Mesothelial cell of epicardium (in vitro differentiated cells): ENCODE data around the gene KANSL3. TPM values are rescaled to one million over a fixed set of nuclear protein-coding genes. Genes with fewer than 3 reads are reported as not detected.

Experiments used
- DNase-seq, 2 experiments: peaks; one replicate each; pipeline ENCODE4 v3.0.0; 2021; ENCODE audit warnings: low spot score in 2 of 2; ENCODE audit not compliant: unreplicated experiment in 2 of 2
- H3K27ac Mint-ChIP-seq: 2 replicates; pipeline ENCODE4 v1.8.0; 2021; ENCODE audit warnings: mixed read lengths
- H3K27me3 Mint-ChIP-seq: 2 replicates; pipeline ENCODE4 v1.8.0; 2021; ENCODE audit warnings: low read depth, mixed read lengths
- H3K36me3 Mint-ChIP-seq: 2 replicates; pipeline ENCODE4 v1.8.0; 2021; ENCODE audit warnings: mixed read lengths
- H3K4me1 Mint-ChIP-seq: 2 replicates; pipeline ENCODE4 v1.8.0; 2021; ENCODE audit warnings: mixed read lengths
- H3K4me3 Mint-ChIP-seq: 2 replicates; pipeline ENCODE4 v1.8.0; 2021; ENCODE audit warnings: mild to moderate bottlenecking, moderate library complexity, mixed read lengths
- H3K9me3 Mint-ChIP-seq: 2 replicates; pipeline ENCODE4 v1.8.0; 2021; ENCODE audit warnings: mixed read lengths
- total RNA-seq: library from RNA; stranded (reverse); gene quantifications from 3 replicates; pipeline ENCODE4 v1.2.1, GENCODE V29; 2021
- TF ChIP-seq, protein P1 (sequence below): fragments of 200-600 bp; sonication (generic); IDR thresholded peaks from one replicate; pipeline ENCODE4 v1.5.0; 2021; ENCODE audit warnings: antibody characterized with exemption; ENCODE audit not compliant: unreplicated experiment

The KANSL3 gene
- total RNA-seq, 1 donor from 2014 or later: 68.1 TPM

- H3K9me3 Mint-ChIP-seq: peaks cover 5% of the 10 kb centered on the region
- TF ChIP-seq, protein P1, sequence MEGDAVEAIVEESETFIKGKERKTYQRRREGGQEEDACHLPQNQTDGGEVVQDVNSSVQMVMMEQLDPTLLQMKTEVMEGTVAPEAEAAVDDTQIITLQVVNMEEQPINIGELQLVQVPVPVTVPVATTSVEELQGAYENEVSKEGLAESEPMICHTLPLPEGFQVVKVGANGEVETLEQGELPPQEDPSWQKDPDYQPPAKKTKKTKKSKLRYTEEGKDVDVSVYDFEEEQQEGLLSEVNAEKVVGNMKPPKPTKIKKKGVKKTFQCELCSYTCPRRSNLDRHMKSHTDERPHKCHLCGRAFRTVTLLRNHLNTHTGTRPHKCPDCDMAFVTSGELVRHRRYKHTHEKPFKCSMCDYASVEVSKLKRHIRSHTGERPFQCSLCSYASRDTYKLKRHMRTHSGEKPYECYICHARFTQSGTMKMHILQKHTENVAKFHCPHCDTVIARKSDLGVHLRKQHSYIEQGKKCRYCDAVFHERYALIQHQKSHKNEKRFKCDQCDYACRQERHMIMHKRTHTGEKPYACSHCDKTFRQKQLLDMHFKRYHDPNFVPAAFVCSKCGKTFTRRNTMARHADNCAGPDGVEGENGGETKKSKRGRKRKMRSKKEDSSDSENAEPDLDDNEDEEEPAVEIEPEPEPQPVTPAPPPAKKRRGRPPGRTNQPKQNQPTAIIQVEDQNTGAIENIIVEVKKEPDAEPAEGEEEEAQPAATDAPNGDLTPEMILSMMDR: no peak
- no peak overlapping the region for H3K27ac Mint-ChIP-seq
- no peak for DNase-seq
- no peaks in the 10 kb centered on the region for H3K27me3 Mint-ChIP-seq
- peaks cover 2% of the 10 kb centered on the region for H3K4me1 Mint-ChIP-seq
- no peak overlapping the region for H3K4me3 Mint-ChIP-seq
- peaks cover 61% of the 10 kb centered on the region for H3K36me3 Mint-ChIP-seq
These were observed 46.6 kb downstream of the KANSL3 start for GRCh38 chr2:96591494-96591893.

GRCh38 chr2:96591054-96591453 lies 47.1 kb downstream of the KANSL3 start:
- no peak overlapping the region for H3K27ac Mint-ChIP-seq
- no peak for DNase-seq
- TF ChIP-seq, protein P1: no peak
- H3K36me3 Mint-ChIP-seq: peaks cover 63% of the 10 kb centered on the region
- H3K4me3 Mint-ChIP-seq: no peak overlapping the region
- H3K9me3 Mint-ChIP-seq: peaks cover 5% of the 10 kb centered on the region
- peaks cover 2% of the 10 kb centered on the region for H3K4me1 Mint-ChIP-seq
- H3K27me3 Mint-ChIP-seq: no peaks in the 10 kb centered on the region

- Mint-ChIP-seq H3K27me3 (no peaks in the 10 kb centered on the region), H3K4me1 (peaks cover 2% of the 10 kb centered on the region), H3K9me3 (no peaks in the 10 kb centered on the region), H3K36me3 (peaks cover 54% of the 10 kb centered on the region), H3K27ac (peak overlapping the region; percentile 27), H3K4me3 (no peak overlapping the region)
- TF ChIP-seq, protein P1: no peak
- DNase-seq: no peak
These were observed 50.3 kb downstream of the KANSL3 start for GRCh38 chr2:96587843-96588242.

DNA sequence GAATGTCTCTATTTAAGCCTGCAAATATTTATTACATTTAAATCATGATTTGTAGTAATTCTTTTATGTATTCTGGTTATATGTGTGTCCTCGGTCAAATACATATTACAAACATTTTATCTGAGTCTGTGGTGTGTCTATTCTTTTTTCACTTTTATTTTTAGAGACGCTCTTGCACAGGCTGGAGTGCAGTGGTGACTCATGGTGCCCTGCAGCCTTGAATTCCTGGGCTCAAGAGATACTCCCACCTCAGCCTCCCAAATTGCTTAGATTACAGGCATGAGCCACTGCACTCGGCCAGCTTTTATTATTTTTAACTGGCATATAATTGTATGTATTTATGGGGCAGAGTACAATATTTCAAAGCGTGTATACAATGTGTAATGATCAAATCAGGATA lies 54.1 kb downstream of the KANSL3 start:
- Mint-ChIP-seq H3K4me3 (no peak overlapping the region), H3K4me1 (peaks cover 2% of the 10 kb centered on the region)

GRCh38 chr2:96580771-96581170 lies 57.3 kb downstream of the KANSL3 start:
- Mint-ChIP-seq H3K27me3 (no peaks in the 10 kb centered on the region), H3K9me3 (no peaks in the 10 kb centered on the region), H3K27ac (no peak overlapping the region), H3K4me3 (no peak overlapping the region), H3K4me1 (no peaks in the 10 kb centered on the region), H3K36me3 (peaks cover 15% of the 10 kb centered on the region)
- no peak for DNase-seq
- TF ChIP-seq, protein P1: no peak

More for the DNA sequence above, 54.1 kb downstream of the KANSL3 start:
- DNase-seq: no peak
- TF ChIP-seq, protein P1: no peak
- Mint-ChIP-seq H3K27ac (no peak overlapping the region), H3K27me3 (no peaks in the 10 kb centered on the region), H3K36me3 (peaks cover 32% of the 10 kb centered on the region), H3K9me3 (no peaks in the 10 kb centered on the region)

- Mint-ChIP-seq H3K9me3 (no peaks in the 10 kb centered on the region), H3K4me3 (no peak overlapping the region)
These were observed 58.7 kb downstream of the KANSL3 start for GRCh38 chr2:96579422-96579821.

More at GRCh38 chr2:96579422-96579821, 58.7 kb downstream of the KANSL3 start:
- Mint-ChIP-seq H3K4me1 (no peaks in the 10 kb centered on the region), H3K27ac (no peak overlapping the region), H3K36me3 (peaks cover 3% of the 10 kb centered on the region), H3K27me3 (no peaks in the 10 kb centered on the region)
- TF ChIP-seq, protein P1: no peak
- no peak for DNase-seq
